GM12878 (cell line): ENCODE data around the gene FSTL1. TPM values are rescaled to one million over a fixed set of nuclear protein-coding genes. Genes with fewer than 3 reads are reported as not detected.

ENCODE experiments used
- ATAC-seq: fragments of 200-7000 bp; cut with Tn5 transposase; 3 replicates; pipeline ENCODE4 v1.9.1; 2020; ENCODE audit warnings: mild to moderate bottlenecking, moderate library complexity
- BruUV-seq: library from RNA; stranded (reverse); fragments of 400-500 nt; replicated peaks from 2 replicates; lab custom pipeline; 2021; lab: Mats Ljungman, UMichigan
- CTCF ChIA-PET: fragments of 300-600 bp; sonication (Branson Sonifier 250); formaldehyde crosslinking; extraction: SDS; loops from one replicate; lab custom pipeline; 2021; ENCODE audit warnings: inconsistent platforms; lab: Yijun Ruan, JAX
- POLR2A ChIA-PET: fragments of 350-600 bp; formaldehyde crosslinking; extraction: SDS; loops from one replicate; lab custom pipeline; 2021; ENCODE audit warnings: inconsistent platforms; lab: Charles Lee
- RAD21 ChIA-PET: fragments of 300-600 bp; sonication (Branson Sonifier 250); formaldehyde crosslinking; loops from one replicate; lab custom pipeline; 2023; ENCODE audit warnings: antibody characterized with exemption; ENCODE audit not compliant: unreplicated experiment; lab: Charles Lee
- SMC1A ChIA-PET: fragments of 300-600 bp; sonication (Branson Sonifier 250); formaldehyde crosslinking; loops from one replicate; lab custom pipeline; 2023; ENCODE audit not compliant: unreplicated experiment, uncharacterized antibody; lab: Charles Lee
- DNase-seq: peaks from one replicate; pipeline ENCODE4 v3.0.0-alpha.2; 2011; ENCODE audit warnings: low read depth, low spot score
- FAIRE-seq: peaks from 3 replicates; lab custom pipeline; 2011; peaks lifted over from hg19 to GRCh38; lab: Jason Lieb, UNC
- H2AFZ ChIP-seq: 2 replicates; pipeline ENCODE4 v1.6.0; 2011; ENCODE audit warnings: low read depth, low read length, control low read depth; ENCODE audit not compliant: control insufficient read depth
- H3K27ac ChIP-seq: 2 replicates; pipeline ENCODE4 v1.5.1; 2011; ENCODE audit warnings: control low read depth; ENCODE audit not compliant: control insufficient read depth, insufficient read depth
- H3K27me3 ChIP-seq, 2 experiments: replicated peaks in 1 of 2; 2 replicates each; pipeline versions ENCODE4 v1.6.0 to v1.6.1; 2011; ENCODE audit warnings: low read length in 1 of 2; ENCODE audit not compliant: control insufficient read depth in 2 of 2, insufficient read depth in 2 of 2
- H3K36me3 ChIP-seq, 2 experiments: 2 replicates each; pipeline ENCODE4 v1.5.1; 2011; ENCODE audit warnings: low read length in 1 of 2; ENCODE audit not compliant: control insufficient read depth in 2 of 2, insufficient read depth in 2 of 2
- H3K4me1 ChIP-seq: 2 replicates; pipeline ENCODE4 v1.6.1; 2011; ENCODE audit warnings: mild to moderate bottlenecking, low read length, moderate library complexity, mixed read lengths; ENCODE audit not compliant: control insufficient read depth, insufficient read depth
- H3K4me2 ChIP-seq: 2 replicates; pipeline ENCODE4 v1.6.0; 2011; ENCODE audit warnings: control low read depth; ENCODE audit not compliant: control insufficient read depth, insufficient read depth
- H3K4me3 ChIP-seq: fragments of 200-600 bp; sonication (generic); 2 replicates; pipeline ENCODE4 v1.5.1; 2016
- H3K79me2 ChIP-seq: 2 replicates; pipeline ENCODE4 v1.6.0; 2011; ENCODE audit warnings: low read length; ENCODE audit not compliant: control insufficient read depth, insufficient read depth
- H3K9ac ChIP-seq: 2 replicates; pipeline ENCODE4 v1.8.0; 2011; ENCODE audit warnings: low read length, control low read depth, mixed read lengths; ENCODE audit not compliant: control insufficient read depth, insufficient read depth
- H3K9me3 ChIP-seq: replicated peaks from 3 replicates; pipeline ENCODE4 v1.5.1; 2011; ENCODE audit warnings: mild to moderate bottlenecking, low read length; ENCODE audit not compliant: control insufficient read depth, insufficient read depth
- H4K20me1 ChIP-seq: 2 replicates; pipeline ENCODE4 v1.6.0; 2011; ENCODE audit not compliant: control insufficient read depth, insufficient read depth
- CBX5 ChIP-seq: sonication (generic); IDR thresholded peaks from 2 replicates; pipeline ENCODE4 v1.6.1; 2016; ENCODE audit warnings: low read depth, moderate library complexity, mild to moderate bottlenecking, inconsistent platforms
- CREB1 ChIP-seq: IDR thresholded peaks from 2 replicates; pipeline ENCODE4 v1.6.1; 2012; ENCODE audit warnings: low read depth, mild to moderate bottlenecking, inconsistent platforms
- FOS ChIP-seq: IDR thresholded peaks from 3 replicates; pipeline ENCODE4 v1.6.1; 2011; ENCODE audit warnings: borderline replicate concordance; ENCODE audit not compliant: insufficient read length; ENCODE audit errors: extremely low read depth
- SIX5 ChIP-seq: IDR thresholded peaks from 2 replicates; pipeline ENCODE4 v1.6.1; 2011; ENCODE audit warnings: mild to moderate bottlenecking, low read depth, low read length, moderate library complexity; ENCODE audit not compliant: severe bottlenecking
- SMAD5 ChIP-seq: IDR thresholded peaks from 2 replicates; pipeline ENCODE4 v1.6.1; 2016; ENCODE audit warnings: antibody characterized with exemption, low read depth
- WGBS: methylation state at CpG from one replicate; pipeline ENCODE4 v1.1.6; 2016; ENCODE audit warnings: low lambda C conversion rate; ENCODE audit not compliant: insufficient replicate concordance, insufficient coverage; ENCODE audit errors: missing lambda C conversion rate; 5-methylcytosine and 5-hydroxymethylcytosine counted together
- in situ Hi-C: fragments of 300-500 bp; cut with MboI; formaldehyde crosslinking; loops from 9 replicates; pipeline ENCODE4 v1.14.3; 2018; ENCODE audit warnings: mixed read lengths
- intact Hi-C: fragments of 100-400 bp; cut with micrococcal nuclease; formaldehyde crosslinking; loops from one replicate; pipeline ENCODE4 v1.14.2; 2022; ENCODE audit not compliant: unreplicated experiment
- polyA plus RNA-seq, 11 experiments: library from polyadenylated mRNA; depleted of rRNA in 4 of 11; unstranded in 6 of 11; stranded (reverse) in 5 of 11; fragments of >200 nt; fragmentation: Nextera tagmentation in 4 of 11; fragmentation: Illumina TruSeq in 1 of 11; extraction: Ambion mirVana in 4 of 11; extraction: Trizol in 1 of 11; gene quantifications; 1 replicate in 1 of 11; 2 replicates in 10 of 11; pipeline versions ENCODE4 v1.2.1 to v1.2.3, GENCODE V29; 2011 to 2016; ENCODE audit warnings: inconsistent platforms in 2 of 11, missing spikeins in 2 of 11, low read depth in 1 of 11
- total RNA-seq, 4 experiments: library from RNA; depleted of rRNA in 3 of 4; stranded (reverse); fragments of >200 nt in 3 of 4; fragmentation: Illumina TruSeq in 1 of 4; extraction: Trizol in 1 of 4; gene quantifications; 2 replicates each; pipeline versions ENCODE4 v1.2.1 to v1.2.3, GENCODE V29; 2013 to 2021
- TF ChIP-seq, protein P1 (sequence below): fragments of 450-650 bp; IDR thresholded peaks from 2 replicates; pipeline ENCODE4 v1.6.1; 2017; ENCODE audit warnings: mild to moderate bottlenecking, low read depth, inconsistent platforms; ENCODE audit not compliant: poor library complexity, severe bottlenecking
- TF ChIP-seq, protein P2 (sequence below): IDR thresholded peaks from 2 replicates; pipeline ENCODE4 v1.6.1; 2011; ENCODE audit warnings: mild to moderate bottlenecking, low read depth, low read length, moderate library complexity; ENCODE audit not compliant: insufficient replicate concordance
- TF ChIP-seq, protein P3 (sequence below): fragments of 450-650 bp; conservative IDR thresholded peaks from 2 replicates; pipeline ENCODE4 v1.6.1; 2017; ENCODE audit warnings: mild to moderate bottlenecking, moderate library complexity
- TF ChIP-seq, protein P4 (sequence below): fragments of 450-650 bp; IDR thresholded peaks from 2 replicates; pipeline ENCODE4 v1.6.1; 2017; ENCODE audit warnings: borderline replicate concordance
- TF ChIP-seq, protein P5 (sequence below): fragments of 450-650 bp; formaldehyde crosslinking; IDR thresholded peaks from 2 replicates; pipeline ENCODE4 v1.5.0; 2022; ENCODE audit warnings: mild to moderate bottlenecking, missing genetic modification characterization

FSTL1 gene
- total and polyA plus RNA-seq, 10 of the 15 experiments (the other 5 are each of a cell fraction or from before 2014, with no cell fraction given) = 0.06 to 1.7 (median 0.32) TPM; not detected in 4

DNA sequence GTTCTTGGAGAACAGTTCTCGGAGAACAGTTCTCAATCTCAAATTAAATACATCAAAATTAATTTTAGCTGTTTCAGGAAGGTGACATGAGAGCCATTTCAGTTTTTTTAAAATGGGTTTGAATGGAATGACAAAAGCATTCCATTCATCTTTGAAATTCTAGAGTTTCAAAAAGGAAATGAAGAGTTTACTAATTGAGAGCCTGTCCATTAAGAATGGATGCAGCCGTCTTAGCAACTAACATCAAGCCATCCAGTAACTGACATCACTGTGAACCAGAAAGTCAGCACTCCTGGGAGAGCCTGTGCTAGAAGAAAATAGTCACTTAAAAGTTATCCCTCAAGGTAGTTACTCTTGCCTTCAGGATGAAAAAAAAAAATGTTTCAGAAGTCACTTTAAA, 47.0 kb upstream of the FSTL1 start:
- H4K20me1 ChIP-seq = no peaks in the 10 kb centered on the region
- H3K9me3 ChIP-seq = no peaks in the 10 kb centered on the region; the same call in 1 of the 3 replicates
- no peak for ATAC-seq
- RAD21 ChIA-PET = no interaction called here
- BruUV-seq = no TSS peak
- no peaks in the 10 kb centered on the region for H3K36me3 ChIP-seq
- no peak overlapping the region for H2AFZ ChIP-seq
- no peak for DNase-seq
- CTCF ChIA-PET = no interaction called here
- 28% methylated on average over 2 of the region's 2 CpGs for WGBS
- no peak overlapping the region for H3K4me3 ChIP-seq
- no peaks in the 10 kb centered on the region for H3K27me3 ChIP-seq
- H3K79me2 ChIP-seq = no peaks in the 10 kb centered on the region
- H3K9ac ChIP-seq = no peak overlapping the region
- no peak for FAIRE-seq
- H3K4me2 ChIP-seq = no peak overlapping the region
- no peak overlapping the region for H3K27ac ChIP-seq
- POLR2A ChIA-PET = no interaction called here
- intact Hi-C loops = no loop called here
- SMC1A ChIA-PET = no interaction called here
- no peaks in the 10 kb centered on the region for H3K4me1 ChIP-seq
- in situ Hi-C loops = no loop called here
- TF ChIP-seq, protein P1, sequence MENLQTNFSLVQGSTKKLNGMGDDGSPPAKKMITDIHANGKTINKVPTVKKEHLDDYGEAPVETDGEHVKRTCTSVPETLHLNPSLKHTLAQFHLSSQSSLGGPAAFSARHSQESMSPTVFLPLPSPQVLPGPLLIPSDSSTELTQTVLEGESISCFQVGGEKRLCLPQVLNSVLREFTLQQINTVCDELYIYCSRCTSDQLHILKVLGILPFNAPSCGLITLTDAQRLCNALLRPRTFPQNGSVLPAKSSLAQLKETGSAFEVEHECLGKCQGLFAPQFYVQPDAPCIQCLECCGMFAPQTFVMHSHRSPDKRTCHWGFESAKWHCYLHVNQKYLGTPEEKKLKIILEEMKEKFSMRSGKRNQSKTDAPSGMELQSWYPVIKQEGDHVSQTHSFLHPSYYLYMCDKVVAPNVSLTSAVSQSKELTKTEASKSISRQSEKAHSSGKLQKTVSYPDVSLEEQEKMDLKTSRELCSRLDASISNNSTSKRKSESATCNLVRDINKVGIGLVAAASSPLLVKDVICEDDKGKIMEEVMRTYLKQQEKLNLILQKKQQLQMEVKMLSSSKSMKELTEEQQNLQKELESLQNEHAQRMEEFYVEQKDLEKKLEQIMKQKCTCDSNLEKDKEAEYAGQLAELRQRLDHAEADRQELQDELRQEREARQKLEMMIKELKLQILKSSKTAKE = no peak
- TF ChIP-seq SMAD5 (no peak), CBX5 (no peak), FOS (no peak), CREB1 (no peak), SIX5 (no peak)
- TF ChIP-seq, protein P2, sequence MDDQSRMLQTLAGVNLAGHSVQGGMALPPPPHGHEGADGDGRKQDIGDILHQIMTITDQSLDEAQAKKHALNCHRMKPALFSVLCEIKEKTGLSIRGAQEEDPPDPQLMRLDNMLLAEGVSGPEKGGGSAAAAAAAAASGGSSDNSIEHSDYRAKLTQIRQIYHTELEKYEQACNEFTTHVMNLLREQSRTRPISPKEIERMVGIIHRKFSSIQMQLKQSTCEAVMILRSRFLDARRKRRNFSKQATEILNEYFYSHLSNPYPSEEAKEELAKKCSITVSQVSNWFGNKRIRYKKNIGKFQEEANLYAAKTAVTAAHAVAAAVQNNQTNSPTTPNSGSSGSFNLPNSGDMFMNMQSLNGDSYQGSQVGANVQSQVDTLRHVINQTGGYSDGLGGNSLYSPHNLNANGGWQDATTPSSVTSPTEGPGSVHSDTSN = no peak
- TF ChIP-seq, protein P3, sequence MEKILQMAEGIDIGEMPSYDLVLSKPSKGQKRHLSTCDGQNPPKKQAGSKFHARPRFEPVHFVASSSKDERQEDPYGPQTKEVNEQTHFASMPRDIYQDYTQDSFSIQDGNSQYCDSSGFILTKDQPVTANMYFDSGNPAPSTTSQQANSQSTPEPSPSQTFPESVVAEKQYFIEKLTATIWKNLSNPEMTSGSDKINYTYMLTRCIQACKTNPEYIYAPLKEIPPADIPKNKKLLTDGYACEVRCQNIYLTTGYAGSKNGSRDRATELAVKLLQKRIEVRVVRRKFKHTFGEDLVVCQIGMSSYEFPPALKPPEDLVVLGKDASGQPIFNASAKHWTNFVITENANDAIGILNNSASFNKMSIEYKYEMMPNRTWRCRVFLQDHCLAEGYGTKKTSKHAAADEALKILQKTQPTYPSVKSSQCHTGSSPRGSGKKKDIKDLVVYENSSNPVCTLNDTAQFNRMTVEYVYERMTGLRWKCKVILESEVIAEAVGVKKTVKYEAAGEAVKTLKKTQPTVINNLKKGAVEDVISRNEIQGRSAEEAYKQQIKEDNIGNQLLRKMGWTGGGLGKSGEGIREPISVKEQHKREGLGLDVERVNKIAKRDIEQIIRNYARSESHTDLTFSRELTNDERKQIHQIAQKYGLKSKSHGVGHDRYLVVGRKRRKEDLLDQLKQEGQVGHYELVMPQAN = no peak
- TF ChIP-seq, protein P4, sequence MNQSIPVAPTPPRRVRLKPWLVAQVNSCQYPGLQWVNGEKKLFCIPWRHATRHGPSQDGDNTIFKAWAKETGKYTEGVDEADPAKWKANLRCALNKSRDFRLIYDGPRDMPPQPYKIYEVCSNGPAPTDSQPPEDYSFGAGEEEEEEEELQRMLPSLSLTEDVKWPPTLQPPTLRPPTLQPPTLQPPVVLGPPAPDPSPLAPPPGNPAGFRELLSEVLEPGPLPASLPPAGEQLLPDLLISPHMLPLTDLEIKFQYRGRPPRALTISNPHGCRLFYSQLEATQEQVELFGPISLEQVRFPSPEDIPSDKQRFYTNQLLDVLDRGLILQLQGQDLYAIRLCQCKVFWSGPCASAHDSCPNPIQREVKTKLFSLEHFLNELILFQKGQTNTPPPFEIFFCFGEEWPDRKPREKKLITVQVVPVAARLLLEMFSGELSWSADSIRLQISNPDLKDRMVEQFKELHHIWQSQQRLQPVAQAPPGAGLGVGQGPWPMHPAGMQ = no peak
- TF ChIP-seq, protein P5, sequence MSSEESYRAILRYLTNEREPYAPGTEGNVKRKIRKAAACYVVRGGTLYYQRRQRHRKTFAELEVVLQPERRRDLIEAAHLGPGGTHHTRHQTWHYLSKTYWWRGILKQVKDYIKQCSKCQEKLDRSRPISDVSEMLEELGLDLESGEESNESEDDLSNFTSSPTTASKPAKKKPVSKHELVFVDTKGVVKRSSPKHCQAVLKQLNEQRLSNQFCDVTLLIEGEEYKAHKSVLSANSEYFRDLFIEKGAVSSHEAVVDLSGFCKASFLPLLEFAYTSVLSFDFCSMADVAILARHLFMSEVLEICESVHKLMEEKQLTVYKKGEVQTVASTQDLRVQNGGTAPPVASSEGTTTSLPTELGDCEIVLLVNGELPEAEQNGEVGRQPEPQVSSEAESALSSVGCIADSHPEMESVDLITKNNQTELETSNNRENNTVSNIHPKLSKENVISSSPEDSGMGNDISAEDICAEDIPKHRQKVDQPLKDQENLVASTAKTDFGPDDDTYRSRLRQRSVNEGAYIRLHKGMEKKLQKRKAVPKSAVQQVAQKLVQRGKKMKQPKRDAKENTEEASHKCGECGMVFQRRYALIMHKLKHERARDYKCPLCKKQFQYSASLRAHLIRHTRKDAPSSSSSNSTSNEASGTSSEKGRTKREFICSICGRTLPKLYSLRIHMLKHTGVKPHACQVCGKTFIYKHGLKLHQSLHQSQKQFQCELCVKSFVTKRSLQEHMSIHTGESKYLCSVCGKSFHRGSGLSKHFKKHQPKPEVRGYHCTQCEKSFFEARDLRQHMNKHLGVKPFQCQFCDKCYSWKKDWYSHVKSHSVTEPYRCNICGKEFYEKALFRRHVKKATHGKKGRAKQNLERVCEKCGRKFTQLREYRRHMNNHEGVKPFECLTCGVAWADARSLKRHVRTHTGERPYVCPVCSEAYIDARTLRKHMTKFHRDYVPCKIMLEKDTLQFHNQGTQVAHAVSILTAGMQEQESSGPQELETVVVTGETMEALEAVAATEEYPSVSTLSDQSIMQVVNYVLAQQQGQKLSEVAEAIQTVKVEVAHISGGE (CRISPR knock-in tag) = no peak
